K562 (cell line): ENCODE measurements around the gene ASCC3. TPM values are rescaled to one million over a fixed set of nuclear protein-coding genes. Genes with fewer than 3 reads are reported as not detected.

Source experiments
- GABPA ChIP-seq: fragments of 200-800 bp; sonication (Bioruptor generic); conservative IDR thresholded peaks from 2 replicates; pipeline ENCODE4 v1.6.1; 2016; ENCODE audit warnings: low read depth, missing genetic modification characterization, missing compliant biosample characterization
- NRF1 ChIP-seq, 2 experiments: fragments of 450-650 bp; IDR thresholded peaks in 1 of 2; conservative IDR thresholded peaks in 1 of 2; 2 replicates each; pipeline ENCODE4 v1.6.1; 2014; ENCODE audit warnings: mild to moderate bottlenecking in 2 of 2
- PRMT5 ChIP-seq: sonication (generic); formaldehyde crosslinking; IDR thresholded peaks from 2 replicates; pipeline ENCODE4 v1.5.0; 2020; ENCODE audit warnings: missing genetic modification reagents
- polyA plus RNA-seq, 8 experiments: library from polyadenylated mRNA; depleted of rRNA in 4 of 8; stranded (reverse) in 5 of 8; unstranded in 3 of 8; fragments of >200 nt; fragmentation: Nextera tagmentation in 2 of 8; fragmentation: Illumina TruSeq in 1 of 8; extraction: Ambion mirVana in 2 of 8; extraction: Trizol in 1 of 8; gene quantifications; 2 replicates each; pipeline versions ENCODE4 v1.2.1 to v1.2.3, GENCODE V29; 2011 to 2014; ENCODE audit warnings: inconsistent platforms in 1 of 8, missing spikeins in 1 of 8
- total RNA-seq, 7 experiments: library from RNA; depleted of rRNA in 6 of 7; stranded (reverse); fragments of >200 nt in 6 of 7; fragmentation: Illumina TruSeq in 2 of 7; extraction: Trizol in 2 of 7; gene quantifications; 2 replicates each; pipeline versions ENCODE4 v1.2.1 to v1.2.3, GENCODE V29; 2011 to 2021; ENCODE audit warnings: low replicate concordance in 1 of 7
- TF ChIP-seq, protein P1 (sequence below): fragments of 450-650 bp; IDR thresholded peaks from 2 replicates; pipeline ENCODE4 v1.6.1; 2016; ENCODE audit warnings: mild to moderate bottlenecking, moderate library complexity

ASCC3 gene
- total and polyA plus RNA-seq, 9 of the 15 experiments (the other 6 are each of a cell fraction or from before 2014, with no cell fraction given) = 16.1 to 56.1 (median 33.9) TPM

DNA sequence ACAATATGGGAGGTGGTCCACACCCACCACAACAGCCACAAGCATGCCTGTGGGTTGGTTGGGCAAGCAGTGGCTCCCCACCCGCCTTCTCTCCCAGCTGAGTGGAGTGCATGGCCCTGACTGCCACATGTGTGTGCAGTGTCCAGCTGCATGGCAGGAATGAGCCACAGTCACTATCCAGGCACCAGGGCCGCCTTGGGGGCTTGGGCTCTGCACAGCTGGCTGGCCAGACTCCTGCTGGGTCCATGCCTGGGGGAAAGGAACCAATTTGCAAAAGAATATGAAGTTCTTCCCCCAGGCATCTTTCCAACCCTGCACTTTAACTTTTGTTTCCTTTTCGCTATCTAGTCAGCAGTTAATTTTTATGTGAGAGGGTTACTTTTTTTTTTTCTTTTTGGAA is 11.6 kb upstream of the ASCC3 start (continued):
- TF ChIP-seq, protein P1, sequence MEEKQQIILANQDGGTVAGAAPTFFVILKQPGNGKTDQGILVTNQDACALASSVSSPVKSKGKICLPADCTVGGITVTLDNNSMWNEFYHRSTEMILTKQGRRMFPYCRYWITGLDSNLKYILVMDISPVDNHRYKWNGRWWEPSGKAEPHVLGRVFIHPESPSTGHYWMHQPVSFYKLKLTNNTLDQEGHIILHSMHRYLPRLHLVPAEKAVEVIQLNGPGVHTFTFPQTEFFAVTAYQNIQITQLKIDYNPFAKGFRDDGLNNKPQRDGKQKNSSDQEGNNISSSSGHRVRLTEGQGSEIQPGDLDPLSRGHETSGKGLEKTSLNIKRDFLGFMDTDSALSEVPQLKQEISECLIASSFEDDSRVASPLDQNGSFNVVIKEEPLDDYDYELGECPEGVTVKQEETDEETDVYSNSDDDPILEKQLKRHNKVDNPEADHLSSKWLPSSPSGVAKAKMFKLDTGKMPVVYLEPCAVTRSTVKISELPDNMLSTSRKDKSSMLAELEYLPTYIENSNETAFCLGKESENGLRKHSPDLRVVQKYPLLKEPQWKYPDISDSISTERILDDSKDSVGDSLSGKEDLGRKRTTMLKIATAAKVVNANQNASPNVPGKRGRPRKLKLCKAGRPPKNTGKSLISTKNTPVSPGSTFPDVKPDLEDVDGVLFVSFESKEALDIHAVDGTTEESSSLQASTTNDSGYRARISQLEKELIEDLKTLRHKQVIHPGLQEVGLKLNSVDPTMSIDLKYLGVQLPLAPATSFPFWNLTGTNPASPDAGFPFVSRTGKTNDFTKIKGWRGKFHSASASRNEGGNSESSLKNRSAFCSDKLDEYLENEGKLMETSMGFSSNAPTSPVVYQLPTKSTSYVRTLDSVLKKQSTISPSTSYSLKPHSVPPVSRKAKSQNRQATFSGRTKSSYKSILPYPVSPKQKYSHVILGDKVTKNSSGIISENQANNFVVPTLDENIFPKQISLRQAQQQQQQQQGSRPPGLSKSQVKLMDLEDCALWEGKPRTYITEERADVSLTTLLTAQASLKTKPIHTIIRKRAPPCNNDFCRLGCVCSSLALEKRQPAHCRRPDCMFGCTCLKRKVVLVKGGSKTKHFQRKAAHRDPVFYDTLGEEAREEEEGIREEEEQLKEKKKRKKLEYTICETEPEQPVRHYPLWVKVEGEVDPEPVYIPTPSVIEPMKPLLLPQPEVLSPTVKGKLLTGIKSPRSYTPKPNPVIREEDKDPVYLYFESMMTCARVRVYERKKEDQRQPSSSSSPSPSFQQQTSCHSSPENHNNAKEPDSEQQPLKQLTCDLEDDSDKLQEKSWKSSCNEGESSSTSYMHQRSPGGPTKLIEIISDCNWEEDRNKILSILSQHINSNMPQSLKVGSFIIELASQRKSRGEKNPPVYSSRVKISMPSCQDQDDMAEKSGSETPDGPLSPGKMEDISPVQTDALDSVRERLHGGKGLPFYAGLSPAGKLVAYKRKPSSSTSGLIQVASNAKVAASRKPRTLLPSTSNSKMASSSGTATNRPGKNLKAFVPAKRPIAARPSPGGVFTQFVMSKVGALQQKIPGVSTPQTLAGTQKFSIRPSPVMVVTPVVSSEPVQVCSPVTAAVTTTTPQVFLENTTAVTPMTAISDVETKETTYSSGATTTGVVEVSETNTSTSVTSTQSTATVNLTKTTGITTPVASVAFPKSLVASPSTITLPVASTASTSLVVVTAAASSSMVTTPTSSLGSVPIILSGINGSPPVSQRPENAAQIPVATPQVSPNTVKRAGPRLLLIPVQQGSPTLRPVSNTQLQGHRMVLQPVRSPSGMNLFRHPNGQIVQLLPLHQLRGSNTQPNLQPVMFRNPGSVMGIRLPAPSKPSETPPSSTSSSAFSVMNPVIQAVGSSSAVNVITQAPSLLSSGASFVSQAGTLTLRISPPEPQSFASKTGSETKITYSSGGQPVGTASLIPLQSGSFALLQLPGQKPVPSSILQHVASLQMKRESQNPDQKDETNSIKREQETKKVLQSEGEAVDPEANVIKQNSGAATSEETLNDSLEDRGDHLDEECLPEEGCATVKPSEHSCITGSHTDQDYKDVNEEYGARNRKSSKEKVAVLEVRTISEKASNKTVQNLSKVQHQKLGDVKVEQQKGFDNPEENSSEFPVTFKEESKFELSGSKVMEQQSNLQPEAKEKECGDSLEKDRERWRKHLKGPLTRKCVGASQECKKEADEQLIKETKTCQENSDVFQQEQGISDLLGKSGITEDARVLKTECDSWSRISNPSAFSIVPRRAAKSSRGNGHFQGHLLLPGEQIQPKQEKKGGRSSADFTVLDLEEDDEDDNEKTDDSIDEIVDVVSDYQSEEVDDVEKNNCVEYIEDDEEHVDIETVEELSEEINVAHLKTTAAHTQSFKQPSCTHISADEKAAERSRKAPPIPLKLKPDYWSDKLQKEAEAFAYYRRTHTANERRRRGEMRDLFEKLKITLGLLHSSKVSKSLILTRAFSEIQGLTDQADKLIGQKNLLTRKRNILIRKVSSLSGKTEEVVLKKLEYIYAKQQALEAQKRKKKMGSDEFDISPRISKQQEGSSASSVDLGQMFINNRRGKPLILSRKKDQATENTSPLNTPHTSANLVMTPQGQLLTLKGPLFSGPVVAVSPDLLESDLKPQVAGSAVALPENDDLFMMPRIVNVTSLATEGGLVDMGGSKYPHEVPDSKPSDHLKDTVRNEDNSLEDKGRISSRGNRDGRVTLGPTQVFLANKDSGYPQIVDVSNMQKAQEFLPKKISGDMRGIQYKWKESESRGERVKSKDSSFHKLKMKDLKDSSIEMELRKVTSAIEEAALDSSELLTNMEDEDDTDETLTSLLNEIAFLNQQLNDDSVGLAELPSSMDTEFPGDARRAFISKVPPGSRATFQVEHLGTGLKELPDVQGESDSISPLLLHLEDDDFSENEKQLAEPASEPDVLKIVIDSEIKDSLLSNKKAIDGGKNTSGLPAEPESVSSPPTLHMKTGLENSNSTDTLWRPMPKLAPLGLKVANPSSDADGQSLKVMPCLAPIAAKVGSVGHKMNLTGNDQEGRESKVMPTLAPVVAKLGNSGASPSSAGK = no peak
- TF ChIP-seq NRF1 (conservative IDR thresholded peaks at IDR 0.05 in 1 of 2, IDR thresholded peaks at IDR 0.05 in 1 of 2) (no peak), PRMT5 (CRISPR knock-in tag) (no peak), GABPA (tag) (no peak)
